GM18519 (cell line): ENCODE results near the gene KCNMB2.

ENCODE experiments used
- ATAC-seq: cut with Tn5 transposase; IDR thresholded peaks from one replicate; pipeline ENCODE4 v1.9.1; 2021; ENCODE audit warnings: mild to moderate bottlenecking, moderate library complexity; ENCODE audit not compliant: unreplicated experiment, low FRiP score

Gene KCNMB2

DNA sequence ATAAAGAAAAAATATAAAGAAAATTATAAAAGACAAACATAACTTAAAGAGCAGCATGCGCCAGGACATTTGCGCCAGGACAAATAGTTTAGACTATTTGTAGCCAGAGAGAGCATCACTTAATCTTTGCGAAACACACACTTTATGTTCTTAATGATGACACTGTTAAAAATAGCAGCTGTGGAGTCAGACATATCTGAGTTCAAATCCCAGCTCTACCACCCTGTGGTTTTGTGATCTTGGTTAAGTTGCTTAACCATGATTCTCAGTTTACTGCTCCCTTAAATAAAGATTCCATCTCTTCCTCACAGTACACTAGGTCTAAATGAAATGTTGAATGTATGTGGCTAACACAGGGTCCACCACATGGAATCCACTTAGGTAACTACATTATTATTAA lies 31.4 kb downstream of the KCNMB2 start:
- ATAC-seq, result no peak

DNA sequence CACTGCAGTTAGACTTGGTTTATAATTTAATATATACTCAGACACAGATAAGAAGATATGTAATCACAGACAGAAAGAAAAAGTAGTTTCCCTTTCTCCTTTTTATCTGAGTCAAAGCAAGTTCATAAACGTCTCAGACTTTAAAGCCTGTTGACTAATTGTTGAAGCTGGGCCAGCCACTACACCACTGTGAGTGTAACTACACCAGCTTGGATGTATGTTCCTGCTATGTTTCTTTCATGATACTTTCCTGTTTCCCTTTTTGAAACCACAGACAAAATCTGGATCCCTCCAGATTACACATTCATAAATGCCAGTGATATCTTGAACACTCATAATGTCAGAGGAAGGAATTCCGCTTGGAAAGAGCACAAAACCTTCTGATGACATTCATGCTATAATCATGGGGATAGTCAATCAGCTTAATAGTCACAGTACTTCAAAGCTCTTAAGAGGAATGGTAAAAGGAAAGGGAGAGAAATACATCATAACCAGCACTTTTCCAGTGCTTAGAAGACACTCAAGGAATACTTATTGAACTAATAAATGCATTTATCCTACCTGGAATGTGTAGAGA lies 32.0 kb downstream of the KCNMB2 start:
- ATAC-seq, result no peak

GRCh38 chr3:178568911-178569310 lies 32.7 kb downstream of the KCNMB2 start:
- ATAC-seq, result no peak

DNA sequence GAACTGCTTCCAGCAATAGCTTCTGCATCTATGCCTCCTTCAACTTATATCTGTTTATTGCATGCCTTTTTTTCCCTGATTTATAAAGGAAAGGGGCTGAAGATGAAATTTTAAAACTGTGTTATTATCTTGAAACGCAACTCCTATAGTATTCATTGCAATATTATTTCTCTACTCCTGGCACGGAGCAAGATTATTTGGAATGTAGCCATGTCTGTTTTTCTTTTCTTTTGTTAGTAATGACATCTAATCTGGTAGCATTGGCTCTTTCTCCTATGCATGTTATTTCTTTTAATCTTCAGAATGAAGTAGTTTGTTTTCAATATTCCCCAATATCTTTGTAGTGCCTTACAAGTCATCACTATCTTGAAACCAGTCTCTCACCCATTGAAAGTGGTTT lies 33.6 kb downstream of the KCNMB2 start:
- no peak for ATAC-seq

DNA sequence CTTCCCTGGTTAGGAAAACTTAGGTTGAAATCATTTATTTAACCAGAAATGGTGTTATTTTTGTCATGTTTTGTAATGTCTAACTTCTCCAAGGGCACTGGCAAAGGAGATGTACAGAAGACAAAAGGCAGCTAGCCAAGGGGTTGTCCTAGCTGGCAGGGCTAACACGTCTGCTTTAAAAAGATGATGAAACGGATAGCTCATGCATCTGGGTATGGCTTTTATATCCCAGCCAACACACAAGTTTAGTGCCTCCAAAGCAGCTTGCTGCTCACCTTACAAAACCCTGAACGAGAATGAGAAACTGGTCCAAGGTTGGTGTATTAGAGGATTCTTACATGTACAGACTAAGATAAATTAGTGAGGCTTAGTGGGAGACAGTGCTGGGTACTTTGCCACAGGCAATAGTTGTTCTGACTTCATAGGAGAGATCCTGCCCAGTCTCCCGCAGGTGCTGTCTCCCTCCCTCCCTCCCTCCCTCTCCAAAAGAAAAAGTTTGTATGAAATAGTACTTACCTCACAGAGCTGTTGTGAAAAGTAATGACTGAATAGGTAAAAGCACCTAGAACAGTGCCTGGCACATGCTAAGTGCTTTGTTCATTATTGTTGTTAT lies 47.8 kb downstream of the KCNMB2 start:
- ATAC-seq, result no peak

DNA sequence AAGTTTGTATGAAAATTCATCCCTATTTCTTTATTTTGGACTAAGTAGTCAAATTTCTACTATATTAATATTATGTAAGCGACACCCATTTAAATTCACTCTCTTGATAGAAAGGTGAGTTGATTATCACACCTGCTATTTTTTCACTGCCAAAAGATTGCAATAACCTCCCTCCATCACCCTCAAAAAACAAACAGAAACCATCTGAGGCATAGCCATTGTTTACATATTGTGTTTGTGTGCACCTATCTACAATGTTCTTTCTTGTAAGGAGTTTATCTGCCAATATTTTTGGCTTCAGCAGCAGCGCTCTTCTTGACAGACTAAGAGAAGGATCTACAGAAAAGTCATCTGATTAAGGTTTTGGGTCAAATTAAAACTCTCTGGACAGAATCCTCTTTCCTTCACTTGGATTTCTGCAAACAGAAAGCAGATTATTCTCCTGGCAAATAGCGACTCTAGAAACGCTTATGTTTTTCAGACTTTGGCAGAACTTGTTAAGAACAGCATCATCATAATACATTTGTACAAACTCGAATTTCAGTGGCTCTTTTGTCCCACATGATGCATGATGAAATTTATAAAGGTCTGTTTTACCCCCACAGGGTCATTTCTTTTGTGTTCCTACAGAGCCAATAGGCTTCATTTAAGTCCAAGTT lies 48.6 kb downstream of the KCNMB2 start:
- no peak for ATAC-seq

DNA sequence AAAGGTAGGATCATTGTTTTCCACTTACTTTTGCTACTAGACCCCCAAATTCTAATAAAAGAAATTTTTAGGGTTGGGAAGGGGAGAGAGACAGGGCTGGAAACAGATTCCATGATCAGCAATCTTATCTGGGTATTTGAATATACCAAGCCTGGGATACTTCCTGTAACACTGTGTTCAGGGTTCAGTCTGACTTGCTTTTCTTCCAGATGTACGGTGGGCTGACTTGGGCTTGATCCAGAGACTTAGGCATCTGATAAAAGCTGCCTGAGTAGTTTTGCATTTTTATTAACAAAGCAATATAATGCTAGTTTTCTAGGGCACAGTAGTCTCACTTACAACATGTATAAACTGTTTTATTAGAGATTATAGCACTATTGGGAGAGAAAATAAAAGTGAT lies 49.2 kb downstream of the KCNMB2 start:
- ATAC-seq, result no peak

DNA sequence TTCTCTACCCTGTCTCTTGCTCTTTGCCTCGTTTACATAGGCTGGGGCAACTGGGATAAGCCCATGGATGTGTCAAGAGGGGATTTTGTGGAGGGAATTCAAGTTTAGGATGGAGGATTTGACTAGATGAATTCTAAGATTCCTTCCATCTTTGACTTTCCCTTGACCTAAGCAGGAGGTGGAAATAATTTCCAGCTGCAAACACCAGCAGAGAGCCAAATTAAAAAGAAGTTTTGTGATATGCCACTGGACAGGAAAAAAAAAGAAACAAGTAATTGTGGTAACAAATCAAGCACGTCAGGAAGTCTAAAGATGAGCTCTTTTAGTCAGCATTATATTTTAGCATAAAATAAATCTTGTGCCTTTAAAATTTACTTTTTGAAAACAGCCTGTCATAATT lies 49.8 kb downstream of the KCNMB2 start:
- ATAC-seq, result no peak

DNA sequence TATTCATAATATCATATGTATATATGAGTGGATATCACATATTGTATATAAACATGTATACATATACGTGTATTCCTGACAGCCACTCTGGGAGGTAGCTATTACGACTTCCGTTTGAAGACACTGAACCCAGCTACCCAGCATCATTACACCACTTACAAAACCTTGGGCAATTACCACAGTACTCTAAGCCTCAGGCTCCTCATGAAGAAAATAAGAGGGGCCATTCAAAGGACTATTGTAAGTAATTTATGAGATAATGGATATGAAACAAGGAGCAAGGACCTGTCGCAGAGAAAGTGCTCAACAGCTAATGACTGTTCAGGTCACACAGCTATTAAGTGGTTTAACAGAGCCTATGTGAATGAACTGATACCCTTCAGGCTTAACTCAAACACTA lies 52.4 kb downstream of the KCNMB2 start:
- no peak for ATAC-seq

DNA sequence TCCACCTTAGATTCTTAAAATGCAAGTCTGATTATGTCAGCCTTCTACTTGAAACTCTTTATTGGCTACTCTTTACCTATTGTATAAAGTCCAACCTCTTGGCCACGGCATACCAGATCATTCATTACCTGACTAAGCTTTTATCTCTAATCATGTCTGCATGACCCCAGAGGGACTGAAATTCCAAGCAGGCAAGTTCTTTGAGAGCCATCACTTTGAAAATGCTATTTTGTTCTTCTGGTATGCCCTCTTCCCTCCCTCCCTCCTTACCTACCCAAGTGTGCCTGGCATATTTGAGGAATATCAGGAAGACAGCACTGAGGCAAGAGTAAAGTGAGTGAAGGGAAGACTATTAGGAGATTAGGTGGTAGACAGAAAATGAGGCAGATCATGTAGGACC lies 57.5 kb downstream of the KCNMB2 start:
- no peak for ATAC-seq

GRCh38 chr3:178597371-178597770 lies 61.1 kb downstream of the KCNMB2 start:
- ATAC-seq, result no peak

DNA sequence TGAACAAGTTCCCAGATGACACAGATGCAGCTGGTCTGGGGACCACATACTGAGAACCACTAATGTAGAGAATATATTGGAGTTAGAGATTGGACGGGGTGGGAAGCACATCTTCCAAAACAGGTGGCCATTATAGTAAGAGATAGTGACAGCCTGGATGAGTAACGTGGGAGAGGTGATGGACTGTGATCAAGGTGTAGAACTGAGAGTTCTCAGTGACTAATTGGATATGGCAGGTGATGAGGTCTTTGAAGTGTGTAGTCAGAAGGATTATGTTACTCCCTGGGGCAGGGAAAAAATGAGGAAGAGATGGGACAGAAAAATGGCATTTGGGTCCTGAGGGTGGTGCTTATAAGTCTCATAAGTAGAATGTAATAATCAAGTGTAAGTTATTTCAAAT lies 66.6 kb downstream of the KCNMB2 start:
- ATAC-seq, result no peak

- ATAC-seq, result peak; percentile 68
These were observed 67.5 kb downstream of the KCNMB2 start for GRCh38 chr3:178603735-178604134.

DNA sequence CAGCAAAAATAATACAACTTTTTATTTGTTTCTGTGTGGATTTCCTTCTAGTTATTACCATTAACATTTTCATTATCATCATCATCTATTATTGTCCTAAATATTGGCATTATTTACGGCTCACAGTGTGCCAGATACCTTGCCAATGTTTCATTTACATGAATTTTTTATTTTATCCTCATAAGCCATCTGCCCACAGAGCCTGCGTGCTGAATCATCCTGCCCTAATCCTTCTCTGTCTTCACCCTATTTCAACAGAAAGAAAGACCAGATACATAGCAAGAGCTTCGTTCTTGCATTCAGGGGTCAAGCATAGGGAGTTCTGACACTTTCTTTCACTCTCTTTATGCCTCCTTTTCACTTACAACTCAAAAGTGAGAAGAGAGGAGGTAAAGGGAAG lies 82.0 kb downstream of the KCNMB2 start:
- no peak for ATAC-seq

- ATAC-seq, result no peak
These were observed 82.7 kb downstream of the KCNMB2 start for GRCh38 chr3:178618896-178619295.

DNA sequence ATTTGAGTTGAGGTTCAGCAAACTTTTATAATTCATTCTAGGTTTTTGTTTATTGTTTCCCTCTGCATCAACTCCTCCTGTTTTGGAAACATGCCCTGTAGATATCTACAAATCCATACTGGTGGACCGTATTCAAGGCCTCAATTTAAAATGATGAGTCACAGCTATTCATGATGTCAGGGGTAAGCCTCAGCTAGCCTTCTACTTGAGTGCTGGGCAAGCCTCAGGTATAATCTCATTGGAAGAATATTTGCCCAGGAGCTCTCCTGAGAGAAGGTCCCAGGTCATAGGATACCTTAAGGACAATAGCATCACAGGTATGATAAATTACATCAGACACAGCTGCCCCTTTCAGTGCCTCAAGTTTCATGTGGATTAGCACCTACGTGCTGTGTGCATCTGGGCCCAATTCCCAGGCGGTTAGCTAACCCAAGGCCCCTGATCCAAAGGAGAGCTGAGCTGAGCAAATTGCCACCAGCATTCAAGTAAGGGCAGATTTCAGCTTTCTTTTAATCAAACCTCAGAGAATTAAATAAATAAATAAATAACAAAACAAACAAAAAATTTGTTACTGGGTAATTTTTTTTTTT lies 87.5 kb downstream of the KCNMB2 start:
- no peak for ATAC-seq

- no peak for ATAC-seq
These were observed 88.0 kb downstream of the KCNMB2 start for GRCh38 chr3:178624276-178624675.

- no peak for ATAC-seq
These were observed 88.9 kb downstream of the KCNMB2 start for GRCh38 chr3:178625053-178625600.

GRCh38 chr3:178628037-178628436 lies 91.8 kb downstream of the KCNMB2 start:
- ATAC-seq, result no peak

- ATAC-seq, result no peak
These were observed 93.4 kb downstream of the KCNMB2 start for GRCh38 chr3:178629430-178630178.

GRCh38 chr3:178631950-178632349 lies 95.7 kb downstream of the KCNMB2 start:
- ATAC-seq, result no peak
